Activated CD4-positive, alpha-beta T cell treated with anti-CD3 and anti-CD28 coated beads for 1 hour (primary cell): ENCODE data around the gene ARHGEF19.
"Not testable (repeated sequence)": the region's sequence is repeated elsewhere in the genome, so short reads cannot be mapped to it uniquely, and the experiment has no call there.

Experiments used
- DNase-seq: peaks from one replicate; pipeline ENCODE4 v3.0.0-alpha.2; 2020

The ARHGEF19 gene

DNA sequence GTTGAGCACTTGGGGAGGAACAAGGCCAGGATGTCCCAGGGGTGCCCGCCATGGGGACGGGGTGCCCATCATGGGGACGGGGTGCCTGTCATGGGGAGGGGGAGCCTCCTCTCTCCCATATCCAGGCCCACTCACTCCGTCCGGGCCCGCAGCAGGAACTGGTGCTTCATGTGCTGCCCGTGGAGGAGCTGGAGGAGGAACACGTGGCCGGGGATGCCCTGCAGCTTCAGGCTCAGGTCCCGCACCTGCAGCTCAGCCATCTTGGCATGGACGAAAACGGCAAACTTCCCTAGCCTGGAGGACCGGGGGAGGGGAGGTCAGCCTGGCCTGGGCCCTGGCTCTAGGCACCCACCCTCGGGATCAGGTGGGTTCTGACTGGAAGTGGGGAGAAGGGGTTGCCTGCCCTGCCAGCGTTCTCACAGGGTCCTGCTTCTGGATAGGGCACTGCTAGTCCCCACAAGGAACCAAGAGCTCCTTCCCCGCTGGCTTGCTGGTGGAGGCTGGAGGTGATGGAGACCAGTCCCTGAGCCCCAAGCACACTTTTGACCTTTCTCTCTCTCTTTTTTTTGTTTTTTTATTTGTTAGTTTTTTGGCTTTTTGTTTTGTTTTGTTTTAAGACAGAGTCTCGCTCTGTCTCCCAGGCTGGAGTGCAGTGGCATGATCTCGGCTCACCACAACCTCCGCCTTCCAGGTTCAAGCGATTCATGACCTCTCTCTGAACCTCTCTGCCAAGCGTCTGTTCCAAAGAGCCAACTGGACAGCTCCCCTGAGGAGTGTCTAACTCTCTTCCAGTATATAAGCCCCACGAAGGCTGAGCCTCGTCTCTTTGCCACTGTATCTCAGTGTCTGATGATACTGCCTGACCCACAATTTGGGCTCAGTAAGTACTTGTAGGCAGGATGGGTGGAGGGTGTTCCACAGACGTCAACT, 9.9 kb downstream of the ARHGEF19 start:
- DNase-seq: no peak

DNA sequence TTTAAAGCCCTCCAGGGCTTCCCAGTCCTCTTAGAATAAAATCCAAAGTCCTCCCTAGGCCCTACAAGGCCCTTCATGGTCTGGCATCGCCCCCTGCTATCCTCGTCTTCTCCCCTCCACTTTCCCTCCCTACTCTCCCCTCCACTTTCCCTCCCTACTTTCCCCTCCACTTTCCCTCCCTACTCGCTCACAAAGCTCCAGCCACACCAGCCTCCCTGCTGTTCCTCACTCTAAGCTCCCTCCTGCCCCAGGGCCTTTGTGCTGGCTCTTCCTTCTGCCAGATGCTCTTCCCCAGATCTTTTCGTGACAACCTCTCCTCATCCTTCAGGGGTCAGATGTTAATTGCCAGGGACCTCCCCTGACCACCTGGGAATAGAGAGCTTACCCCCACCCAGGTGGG, 12.8 kb downstream of the ARHGEF19 start:
- DNase-seq: no peak

DNA sequence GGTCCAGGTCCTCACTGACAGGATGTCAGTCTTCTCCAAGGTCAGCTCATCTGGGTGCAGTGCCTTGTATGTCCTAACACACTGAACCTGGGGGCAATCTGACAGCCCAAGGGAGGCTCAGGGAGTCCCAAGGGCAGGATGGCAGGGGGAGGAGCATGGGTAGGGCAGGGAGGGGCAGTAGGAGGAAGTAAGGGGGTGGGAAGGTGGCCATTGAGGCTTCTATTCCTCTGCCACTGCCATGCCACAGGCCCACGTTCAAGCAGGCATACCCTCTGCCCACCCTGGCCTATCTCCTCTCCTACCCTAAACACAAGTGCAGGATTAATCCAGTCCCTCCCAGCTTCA, 13.3 kb downstream of the ARHGEF19 start:
- no peak for DNase-seq

DNA sequence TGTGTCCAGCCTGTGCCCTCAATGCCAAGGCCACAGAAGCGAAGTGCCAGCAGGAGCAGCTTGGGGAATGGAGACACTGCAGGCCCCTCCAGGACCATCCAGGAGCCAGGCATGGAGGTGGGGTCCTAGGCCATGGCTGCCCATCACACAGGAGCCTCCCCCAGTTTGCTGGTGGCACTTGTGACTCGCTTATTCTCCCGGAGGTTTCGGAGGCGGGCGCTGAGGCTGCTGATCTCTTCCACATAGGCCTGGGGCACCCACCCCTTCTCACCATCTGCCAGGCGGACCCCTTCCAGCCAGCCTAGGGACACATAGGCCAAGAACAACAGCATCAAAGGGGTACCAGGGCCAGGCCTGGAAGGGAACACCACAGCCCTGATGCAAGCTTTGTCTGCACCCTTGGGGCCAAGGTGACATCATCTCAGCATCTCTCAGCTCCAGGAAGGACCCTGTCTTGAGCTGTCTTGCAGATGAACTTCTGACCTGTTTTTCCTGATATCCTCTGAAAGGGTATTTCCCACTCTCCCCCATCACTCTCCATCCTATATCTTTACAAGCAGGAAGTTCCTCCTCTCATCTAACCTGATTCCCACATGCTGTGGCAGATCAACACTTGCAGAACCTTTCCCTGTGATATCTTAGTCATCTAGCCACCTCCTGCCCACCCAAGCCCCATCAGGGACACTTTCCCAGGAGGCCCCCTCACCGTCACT, 13.9 kb downstream of the ARHGEF19 start:
- no peak for DNase-seq

DNA sequence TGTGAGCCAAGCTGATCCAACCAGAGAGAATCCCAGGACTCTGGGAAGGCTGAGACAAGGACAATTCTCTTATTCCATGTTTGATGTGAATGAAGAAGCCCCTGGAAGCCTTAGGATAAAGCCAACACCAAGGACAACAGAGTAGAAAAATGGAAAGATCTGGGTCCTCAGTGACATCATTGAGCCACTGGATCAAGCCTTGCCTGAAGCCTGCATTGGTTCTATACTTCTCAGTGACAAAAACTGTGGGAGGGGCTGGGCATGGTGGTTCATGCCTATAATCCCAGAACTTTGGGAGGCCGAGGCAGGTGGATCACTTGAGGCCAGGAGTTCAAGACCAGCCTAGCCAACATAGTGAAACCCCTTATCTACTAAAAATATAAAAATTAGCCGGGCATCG, 15.6 kb downstream of the ARHGEF19 start:
- DNase-seq: no peak

DNA sequence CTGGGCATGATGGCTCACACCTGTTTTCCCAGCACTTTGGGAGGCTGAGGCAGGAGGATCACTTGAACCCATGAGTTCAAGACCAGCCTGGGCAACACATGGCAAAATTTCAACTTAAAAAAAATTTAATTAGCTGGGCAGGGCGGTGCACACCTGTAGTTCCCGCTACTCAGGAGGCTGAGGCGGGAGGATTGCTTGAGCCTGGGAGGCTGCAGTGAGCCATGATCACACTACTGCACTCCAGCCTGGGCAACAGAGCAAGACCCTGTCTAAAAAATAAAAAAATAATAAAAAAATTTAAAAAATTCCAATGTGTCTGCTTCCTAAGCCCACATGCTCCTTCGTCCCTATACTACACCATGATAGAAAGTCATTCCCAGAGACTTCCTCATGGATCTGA, 16.3 kb downstream of the ARHGEF19 start:
- DNase-seq: not testable (repeated sequence)

DNA sequence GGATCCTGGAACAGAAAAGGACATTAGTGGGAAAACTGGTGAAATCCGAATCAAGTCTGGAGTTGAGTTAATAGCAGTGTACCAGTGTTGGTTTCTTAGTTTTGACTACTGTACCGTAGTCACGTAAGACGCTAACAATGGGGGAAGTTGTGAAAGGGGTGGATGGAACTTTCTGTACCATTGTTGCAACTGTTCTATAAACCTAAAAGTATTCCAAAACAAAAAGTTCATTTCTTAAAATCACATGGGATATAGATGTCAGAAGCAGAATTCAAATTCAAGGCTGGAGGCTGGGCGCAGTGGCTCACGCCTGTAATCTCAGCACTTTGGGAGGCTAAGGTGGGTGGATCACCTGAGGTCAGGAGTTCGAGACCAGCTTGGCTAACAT, 16.9 kb downstream of the ARHGEF19 start:
- DNase-seq: no peak

DNA sequence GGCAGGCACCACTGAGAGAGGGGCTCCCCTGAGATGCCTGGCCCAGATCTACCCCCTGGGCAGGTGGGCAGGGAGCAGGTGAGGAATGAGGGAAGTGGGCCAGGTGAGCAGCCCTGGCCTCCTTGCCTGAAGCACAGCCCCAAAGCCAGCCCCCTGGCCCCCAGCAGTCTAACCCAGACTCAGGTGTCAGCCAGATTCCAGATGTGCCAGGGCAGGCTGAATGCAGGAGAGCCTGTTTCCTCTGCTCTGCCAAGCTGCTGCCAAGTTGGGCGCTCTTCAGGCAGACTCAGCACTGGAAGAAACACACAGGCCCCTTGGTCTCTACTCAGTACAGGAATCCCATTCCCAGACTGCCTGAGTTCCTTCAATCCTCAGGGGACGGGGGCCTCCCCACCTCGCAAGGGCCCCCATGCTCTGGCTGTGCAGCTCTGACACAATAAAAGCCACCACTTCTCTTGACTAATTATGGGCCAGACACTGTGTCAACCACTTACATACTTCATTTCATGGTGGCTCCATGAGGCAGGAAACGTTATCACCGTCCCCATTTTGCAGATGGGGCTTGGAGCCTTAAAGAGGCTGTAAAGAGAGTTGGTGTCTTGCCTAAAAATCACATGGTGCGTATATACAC, 20.4 kb downstream of the ARHGEF19 start:
- DNase-seq: no peak

DNA sequence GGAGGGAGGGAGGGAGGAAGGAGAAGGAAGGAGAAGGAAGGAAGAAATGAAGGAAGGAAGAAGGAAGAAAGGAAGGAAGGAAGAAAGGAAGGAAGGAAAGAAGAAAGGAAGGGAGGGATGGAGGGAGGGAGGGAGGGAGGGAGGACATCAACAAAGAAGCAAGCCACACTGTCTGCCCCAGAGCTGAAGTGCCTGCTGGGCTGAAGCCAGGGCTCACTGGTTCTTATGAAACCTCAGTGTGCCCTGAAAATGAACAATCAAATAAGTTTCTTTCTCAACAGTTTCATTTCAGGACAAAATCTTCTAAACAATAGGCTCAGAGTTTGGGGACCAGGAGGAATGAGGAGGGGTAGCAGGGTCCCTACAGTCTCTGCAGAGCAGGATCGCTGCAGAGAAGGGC, 21.1 kb downstream of the ARHGEF19 start:
- DNase-seq: no peak

DNA sequence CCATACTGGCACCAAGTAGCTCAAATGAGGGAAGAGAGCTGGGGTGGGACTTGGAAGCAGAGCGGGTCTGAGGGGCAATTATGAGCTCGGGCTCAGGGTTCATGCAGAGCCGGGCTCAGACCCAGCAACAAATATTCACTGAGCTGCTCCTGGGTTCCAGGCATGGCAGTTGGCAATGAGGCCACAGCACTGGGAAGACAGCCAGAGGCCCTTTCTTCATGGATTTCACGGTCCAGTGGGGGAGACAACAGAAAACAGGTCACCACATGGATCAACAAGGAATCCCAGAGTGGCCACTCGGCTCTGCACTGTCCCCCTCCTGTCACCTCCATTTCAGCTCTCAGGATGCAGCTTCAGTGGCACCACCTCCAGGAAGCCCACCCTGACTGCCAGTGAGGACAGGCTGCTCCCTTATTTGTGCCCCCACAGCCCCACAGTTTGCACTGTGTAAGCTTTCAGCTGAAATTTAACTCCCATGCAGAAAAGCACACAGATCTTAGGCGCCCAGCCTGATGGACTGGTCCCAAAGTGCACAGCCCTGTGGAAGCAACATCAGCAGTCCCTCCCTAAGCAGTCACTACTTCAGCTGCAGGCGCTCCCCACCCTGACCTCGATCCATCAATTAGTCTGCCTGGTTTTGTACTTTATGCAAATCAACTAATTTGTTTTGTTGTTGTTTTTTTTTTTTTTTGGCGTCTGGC, 22.4 kb downstream of the ARHGEF19 start:
- no peak for DNase-seq

DNA sequence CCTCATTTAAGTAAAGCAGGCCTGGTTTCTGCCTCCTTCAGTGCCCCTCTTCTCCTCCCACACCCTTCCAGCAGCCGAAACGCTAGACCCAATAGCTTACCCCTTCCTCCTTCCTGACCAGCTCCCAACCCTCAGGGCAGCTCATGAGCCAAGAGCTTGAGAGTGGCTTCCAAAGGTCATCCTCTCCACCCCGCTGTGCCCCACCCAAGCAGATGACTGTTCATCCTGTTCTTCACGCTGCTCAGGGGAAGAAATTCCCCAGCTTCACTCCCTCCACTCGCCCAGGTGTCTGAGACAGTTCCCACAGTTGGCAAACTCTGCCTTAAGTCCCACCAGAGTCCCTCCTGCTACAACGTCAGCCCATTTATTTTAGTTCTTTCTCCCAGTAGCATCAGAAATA, 23.4 kb downstream of the ARHGEF19 start:
- DNase-seq: no peak

DNA sequence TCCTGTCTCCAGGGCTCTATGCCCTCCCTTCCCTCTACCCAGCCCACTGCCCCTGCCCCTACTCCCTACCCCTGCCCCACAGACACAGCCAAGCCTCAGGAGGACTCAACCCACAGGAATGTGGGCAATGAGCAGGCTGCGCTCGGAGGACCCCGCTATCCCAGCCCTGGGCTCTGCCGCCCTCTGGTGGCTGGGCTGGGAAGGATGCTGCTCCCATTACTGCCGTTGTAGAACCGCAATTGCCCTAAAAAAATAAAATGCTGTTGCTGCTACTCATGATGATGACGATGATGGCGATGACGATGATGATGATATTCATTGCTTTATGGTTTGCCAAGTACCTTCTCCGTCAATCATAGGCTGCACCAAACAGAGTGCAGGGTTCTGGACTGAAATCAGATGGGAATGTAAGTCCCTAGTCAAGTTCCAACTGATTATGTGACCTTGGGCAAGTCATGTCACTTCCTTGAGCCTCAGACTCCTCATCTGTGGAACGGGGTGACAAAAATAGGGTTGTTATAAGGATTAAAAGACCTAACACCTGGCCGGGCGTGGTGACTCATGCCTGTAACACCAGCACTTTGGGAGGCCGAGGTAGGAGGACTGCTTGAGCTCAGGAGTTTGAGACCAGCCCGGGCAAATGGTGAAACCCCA, 24.6 kb downstream of the ARHGEF19 start:
- peak; percentile 68 for DNase-seq

DNA sequence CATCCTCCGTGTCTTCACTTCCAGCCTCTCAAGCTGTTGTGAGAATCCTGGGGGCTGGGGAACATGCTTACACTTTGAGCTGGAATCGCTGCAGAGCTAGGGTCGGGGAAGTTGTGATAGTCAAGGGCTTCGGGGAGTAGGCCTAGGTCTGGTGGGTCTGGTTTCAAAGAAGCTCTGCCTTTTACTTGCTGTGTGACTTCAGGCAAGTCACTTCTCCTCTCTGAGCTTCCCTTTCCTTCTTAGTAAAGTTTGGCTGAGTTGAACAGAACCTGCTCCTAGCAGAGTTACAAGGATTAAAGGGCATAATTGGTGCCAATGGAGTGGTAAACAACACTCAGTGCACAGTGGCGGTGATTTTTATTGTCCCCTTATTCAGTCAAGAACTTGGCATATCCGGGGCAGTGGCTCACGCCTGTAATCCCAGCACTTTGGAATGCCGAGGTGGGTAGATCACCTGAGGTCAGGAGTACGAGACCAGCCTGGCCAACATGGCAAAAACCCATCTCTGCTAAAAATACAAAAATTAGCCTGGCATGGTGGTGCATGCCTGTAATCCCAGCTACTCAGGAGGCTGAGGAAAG, 25.7 kb downstream of the ARHGEF19 start:
- no peak for DNase-seq

DNA sequence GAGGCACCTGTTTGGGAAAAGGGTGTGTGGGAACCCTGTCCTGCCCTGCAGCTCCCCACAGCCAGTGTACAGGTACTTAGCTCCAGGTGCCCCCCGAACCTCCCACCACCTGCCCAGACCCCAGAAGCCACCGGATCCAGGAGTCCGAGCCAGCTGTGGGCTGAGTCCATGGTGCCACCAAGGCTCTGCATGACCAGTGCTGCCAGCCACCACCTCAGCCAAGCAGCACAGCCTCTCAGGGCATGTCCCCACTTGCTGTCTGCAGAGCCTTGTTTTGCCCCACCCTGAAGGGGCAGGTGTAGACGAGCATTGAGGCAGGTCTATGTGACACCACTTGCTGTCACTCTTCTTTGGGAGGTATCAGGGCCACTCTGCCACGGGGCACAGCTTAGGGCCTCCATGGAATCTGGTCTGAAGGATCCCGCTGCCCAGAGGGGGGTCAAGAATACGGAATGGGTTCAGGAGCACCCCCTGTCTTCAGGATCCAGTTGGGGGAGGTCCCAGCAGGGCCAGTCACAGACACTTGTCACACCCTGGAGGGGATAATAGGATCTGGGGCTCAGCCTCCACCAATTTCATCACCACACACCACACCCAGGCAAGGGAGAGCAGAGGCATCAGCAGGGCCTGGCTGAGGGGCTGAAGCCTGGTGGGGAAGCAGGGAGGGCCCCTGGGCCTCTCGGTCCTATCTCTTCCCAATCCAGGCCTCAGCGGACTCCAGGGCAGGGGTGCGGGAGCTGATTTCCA, 27.7 kb downstream of the ARHGEF19 start:
- DNase-seq: no peak

DNA sequence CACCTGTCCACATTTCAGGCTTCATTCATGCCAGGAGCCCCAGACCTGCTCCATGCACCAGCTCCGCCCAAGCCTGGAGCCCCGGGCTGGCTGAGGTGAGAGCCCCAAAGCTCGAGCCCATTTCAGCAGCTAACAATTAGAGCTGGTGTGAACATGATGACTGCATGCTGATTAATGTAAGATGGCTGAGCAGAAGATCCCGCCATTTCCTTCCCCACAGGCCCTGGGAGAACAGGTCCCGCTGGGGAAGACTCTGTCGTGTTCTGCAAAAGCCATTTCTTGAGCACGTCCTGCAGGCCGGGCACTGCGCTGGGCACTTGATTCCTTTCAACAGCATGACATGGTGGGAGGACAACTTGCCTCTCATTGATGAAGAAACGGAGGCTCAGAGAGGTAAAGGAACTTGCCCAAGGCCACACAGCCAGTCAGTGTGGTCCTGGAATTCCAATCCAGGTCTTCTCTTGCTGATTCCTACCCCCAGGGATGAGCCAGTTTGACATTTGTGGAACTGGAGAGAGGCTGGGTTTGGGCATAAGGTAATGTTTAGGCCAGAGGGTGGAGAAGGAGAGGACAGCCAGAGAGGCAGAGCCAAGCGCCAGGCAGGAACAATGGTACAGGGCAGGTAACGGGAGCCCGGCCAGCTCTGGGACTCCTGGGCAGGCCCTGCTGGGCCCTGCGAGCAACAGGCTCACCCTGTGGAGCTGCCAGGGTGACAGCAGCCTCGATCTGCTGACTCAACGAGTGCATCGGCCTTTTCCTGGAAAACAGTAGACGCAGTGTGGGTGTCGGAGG, 28.5 kb downstream of the ARHGEF19 start:
- DNase-seq: no peak

DNA sequence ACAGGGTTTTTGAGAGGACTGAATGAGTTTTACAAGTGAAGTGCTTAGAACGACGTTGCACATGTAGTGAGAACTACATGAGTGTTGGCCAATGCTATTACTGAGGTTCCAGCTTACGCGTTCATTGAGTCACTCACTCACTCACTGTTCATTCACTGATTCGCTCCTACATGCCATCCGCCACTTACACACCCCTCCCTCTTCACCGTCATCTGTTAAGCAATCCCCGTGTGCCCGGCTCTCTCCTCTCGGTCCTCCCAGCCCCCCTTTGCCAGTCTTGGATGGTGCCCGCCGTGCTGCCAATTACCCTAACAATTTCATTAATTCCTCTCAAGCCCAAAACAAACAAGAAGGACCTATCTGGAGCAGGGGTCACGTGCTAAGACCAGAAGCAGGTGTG, 29.3 kb downstream of the ARHGEF19 start:
- DNase-seq: no peak

DNA sequence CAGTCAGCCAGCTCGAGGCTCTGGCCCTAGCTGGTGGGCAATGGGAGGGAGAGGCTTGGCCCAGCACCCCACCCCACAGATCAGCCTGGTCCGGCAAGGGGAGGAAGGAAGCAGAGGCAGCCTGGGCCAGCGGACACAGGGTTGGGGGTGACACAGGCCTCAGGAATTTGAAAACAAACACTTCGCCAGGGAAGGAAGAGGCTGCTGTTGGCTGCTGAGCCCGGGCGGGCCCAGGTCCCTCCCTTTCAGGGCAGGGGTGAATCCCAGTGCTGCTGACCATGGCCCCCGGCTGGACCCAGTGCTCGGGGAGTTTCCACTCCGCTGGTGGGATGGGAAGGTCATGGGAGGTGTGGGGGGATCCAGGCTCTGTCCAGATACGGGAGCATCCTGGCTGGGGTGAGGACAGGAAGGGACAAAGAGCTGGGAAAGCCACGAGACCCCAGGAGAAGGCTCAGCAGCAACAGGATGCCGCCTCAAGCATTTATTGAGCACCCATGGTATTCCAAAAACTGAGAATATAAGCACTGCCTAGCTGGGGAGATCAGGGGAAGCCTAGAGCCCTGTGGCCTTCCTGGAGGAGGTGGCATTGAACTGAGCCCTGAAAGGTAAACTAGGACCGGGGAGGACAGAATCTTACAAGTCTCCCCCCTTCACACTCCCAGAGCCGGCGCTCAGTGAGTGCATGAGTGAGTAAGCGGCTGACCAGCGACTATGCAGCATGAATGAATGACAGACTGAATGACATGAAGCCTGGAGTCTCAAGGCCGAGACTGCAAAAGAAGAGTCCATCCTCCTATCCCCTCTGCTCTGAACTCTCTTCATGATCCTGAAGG, 30.3 kb downstream of the ARHGEF19 start:
- DNase-seq: no peak

DNA sequence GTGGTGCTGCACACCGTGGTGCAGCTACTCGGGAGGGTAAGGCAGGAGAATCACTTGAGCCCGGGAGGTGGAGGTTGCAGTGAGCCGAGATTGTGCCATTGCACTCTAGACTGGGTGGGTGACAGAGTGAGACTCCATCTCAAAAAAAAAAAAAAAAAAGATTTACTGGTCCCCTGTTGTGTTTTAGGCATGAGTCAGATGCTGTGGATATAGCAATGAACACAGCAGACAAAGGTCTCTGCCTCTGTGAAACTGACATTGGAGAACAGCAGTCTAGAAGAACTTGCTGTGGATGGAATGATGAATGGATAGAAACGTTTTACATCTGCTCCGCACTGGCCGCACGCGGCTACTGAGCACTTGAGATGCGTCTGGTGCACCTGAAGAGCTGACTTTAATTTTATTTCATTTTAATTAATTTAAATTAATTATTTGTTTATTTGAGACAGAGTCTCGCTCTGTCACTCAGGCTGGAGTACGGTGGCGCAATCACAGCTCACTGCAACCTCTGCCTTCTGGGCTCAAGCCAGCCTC, 32.1 kb downstream of the ARHGEF19 start:
- DNase-seq: no peak
